ENCODE measurements around the gene VPS13D. TPM values are rescaled to one million over a fixed set of nuclear protein-coding genes. Genes with fewer than 3 reads are reported as not detected.

VPS13D gene
- total RNA-seq, 1 experiment from 2014 or later, result 33.1 TPM

DNA sequence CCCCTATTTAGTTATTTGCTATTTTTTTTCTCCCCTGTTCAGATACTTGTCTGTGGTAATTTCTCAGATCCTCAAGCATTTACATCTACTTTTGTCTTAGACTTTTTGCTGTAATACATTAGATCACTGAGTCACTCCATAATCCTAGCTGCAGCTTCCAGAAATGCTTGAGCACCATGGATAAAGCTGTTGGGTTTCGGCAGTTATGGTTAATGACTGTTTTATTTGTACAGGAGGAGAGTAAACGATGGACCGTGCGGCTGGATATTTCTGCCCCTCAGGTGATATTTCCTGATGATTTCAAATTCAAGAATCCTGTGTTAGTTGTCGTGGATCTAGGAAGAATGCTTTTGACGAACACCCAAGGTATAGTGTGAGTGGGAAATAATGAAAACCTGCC lies 42.9 kb downstream of the VPS13D start:
- intact Hi-C loops (cut with micrococcal nuclease; ENCODE audit: unreplicated experiment) (no loop called here), in situ Hi-C loops (cut with HindIII; ENCODE audit: low pct_unique_long_range_greater_than_20kb, low sequenced_read_pairs) (no loop called here)
- POLR2A ChIA-PET, result interaction anchor here (0.7 kb wide), 2 partner anchors 124 to 505 kb away, joined by 8 to 9 read pairs; no protein-coding TSS in a partner anchor
- Histone ChIP-seq H3K9me3 (ENCODE audit: control insufficient read depth, insufficient read depth, low read depth, low read length) (no peaks in the 10 kb centered on the region), H3K36me3 (ENCODE audit: control insufficient read depth, insufficient read depth, low read length) (peaks cover 14% of the 10 kb centered on the region), H3K4me1 (ENCODE audit: control insufficient read depth, insufficient read depth, low read length) (peaks cover 9% of the 10 kb centered on the region), H3K27ac (ENCODE audit: low read length) (peak overlapping the region; percentile 35; the same call in 1 of the 2 replicates), H3K4me3 (ENCODE audit: low read depth in 2 of 2, low read length in 2 of 2) (no peak overlapping the region), H3K27me3 (ENCODE audit: control insufficient read depth, insufficient read depth, low read length) (no peaks in the 10 kb centered on the region)
- CTCF ChIA-PET, result interaction anchor here (0.6 to 1.0 kb wide), 5 partner anchors 56 to 522 kb away, joined by 3 to 7 read pairs (median 3); no protein-coding TSS in a partner anchor
- no peak for TF ChIP-seq SIN3A (IDR thresholded peaks at IDR 0.05; ENCODE audit: borderline replicate concordance, insufficient read depth, low read depth, low read length)
- TF ChIP-seq, protein P1, sequence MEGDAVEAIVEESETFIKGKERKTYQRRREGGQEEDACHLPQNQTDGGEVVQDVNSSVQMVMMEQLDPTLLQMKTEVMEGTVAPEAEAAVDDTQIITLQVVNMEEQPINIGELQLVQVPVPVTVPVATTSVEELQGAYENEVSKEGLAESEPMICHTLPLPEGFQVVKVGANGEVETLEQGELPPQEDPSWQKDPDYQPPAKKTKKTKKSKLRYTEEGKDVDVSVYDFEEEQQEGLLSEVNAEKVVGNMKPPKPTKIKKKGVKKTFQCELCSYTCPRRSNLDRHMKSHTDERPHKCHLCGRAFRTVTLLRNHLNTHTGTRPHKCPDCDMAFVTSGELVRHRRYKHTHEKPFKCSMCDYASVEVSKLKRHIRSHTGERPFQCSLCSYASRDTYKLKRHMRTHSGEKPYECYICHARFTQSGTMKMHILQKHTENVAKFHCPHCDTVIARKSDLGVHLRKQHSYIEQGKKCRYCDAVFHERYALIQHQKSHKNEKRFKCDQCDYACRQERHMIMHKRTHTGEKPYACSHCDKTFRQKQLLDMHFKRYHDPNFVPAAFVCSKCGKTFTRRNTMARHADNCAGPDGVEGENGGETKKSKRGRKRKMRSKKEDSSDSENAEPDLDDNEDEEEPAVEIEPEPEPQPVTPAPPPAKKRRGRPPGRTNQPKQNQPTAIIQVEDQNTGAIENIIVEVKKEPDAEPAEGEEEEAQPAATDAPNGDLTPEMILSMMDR (IDR thresholded peaks at IDR 0.05), result no peak
- TF ChIP-seq POLR2AphosphoS5 (IDR thresholded peaks at IDR 0.05; ENCODE audit: low read depth, low read length), result no peak
- TF ChIP-seq, protein P2, sequence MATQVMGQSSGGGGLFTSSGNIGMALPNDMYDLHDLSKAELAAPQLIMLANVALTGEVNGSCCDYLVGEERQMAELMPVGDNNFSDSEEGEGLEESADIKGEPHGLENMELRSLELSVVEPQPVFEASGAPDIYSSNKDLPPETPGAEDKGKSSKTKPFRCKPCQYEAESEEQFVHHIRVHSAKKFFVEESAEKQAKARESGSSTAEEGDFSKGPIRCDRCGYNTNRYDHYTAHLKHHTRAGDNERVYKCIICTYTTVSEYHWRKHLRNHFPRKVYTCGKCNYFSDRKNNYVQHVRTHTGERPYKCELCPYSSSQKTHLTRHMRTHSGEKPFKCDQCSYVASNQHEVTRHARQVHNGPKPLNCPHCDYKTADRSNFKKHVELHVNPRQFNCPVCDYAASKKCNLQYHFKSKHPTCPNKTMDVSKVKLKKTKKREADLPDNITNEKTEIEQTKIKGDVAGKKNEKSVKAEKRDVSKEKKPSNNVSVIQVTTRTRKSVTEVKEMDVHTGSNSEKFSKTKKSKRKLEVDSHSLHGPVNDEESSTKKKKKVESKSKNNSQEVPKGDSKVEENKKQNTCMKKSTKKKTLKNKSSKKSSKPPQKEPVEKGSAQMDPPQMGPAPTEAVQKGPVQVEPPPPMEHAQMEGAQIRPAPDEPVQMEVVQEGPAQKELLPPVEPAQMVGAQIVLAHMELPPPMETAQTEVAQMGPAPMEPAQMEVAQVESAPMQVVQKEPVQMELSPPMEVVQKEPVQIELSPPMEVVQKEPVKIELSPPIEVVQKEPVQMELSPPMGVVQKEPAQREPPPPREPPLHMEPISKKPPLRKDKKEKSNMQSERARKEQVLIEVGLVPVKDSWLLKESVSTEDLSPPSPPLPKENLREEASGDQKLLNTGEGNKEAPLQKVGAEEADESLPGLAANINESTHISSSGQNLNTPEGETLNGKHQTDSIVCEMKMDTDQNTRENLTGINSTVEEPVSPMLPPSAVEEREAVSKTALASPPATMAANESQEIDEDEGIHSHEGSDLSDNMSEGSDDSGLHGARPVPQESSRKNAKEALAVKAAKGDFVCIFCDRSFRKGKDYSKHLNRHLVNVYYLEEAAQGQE (IDR thresholded peaks at IDR 0.05; ENCODE audit: insufficient read depth in 1 of 2, low read depth in 2 of 2, low read length in 1 of 2), result no peak
- no peak for TF ChIP-seq TCF7L2 (IDR thresholded peaks at IDR 0.05; ENCODE audit: low read depth, low read length)
- peak; percentile 35; the same call in 1 of the 2 replicates for ATAC-seq
- no peak for DNase-seq (ENCODE audit: low read depth, low spot score)
- no TSS peak for BruUV-seq (replicated peaks)

DNA sequence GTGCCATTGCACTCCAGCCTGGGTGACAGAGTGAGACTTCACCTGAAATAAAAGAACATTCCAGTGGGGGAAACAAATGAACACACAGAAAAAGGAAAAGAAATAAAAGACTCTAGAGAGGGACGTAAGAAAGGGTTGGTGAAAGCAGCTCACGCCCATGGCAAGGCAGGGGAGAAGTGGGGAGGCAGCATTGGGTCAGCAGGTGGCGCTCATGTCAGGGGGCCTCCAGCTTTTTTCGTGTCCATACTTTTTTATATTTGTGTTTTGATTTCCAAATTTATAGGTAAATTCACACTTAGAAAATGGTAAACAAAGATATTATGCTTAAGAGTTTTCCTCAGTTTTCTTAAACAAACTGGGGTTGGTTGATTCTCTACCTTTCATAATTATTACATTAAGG lies 45.5 kb downstream of the VPS13D start:
- Histone ChIP-seq H3K27me3 (ENCODE audit: control insufficient read depth, insufficient read depth, low read length) (no peaks in the 10 kb centered on the region), H3K4me3 (ENCODE audit: low read depth in 2 of 2, low read length in 2 of 2) (no peak overlapping the region), H3K27ac (ENCODE audit: low read length) (no peak overlapping the region), H3K36me3 (ENCODE audit: control insufficient read depth, insufficient read depth, low read length) (peaks cover 18% of the 10 kb centered on the region), H3K9me3 (ENCODE audit: control insufficient read depth, insufficient read depth, low read depth, low read length) (no peaks in the 10 kb centered on the region), H3K4me1 (ENCODE audit: control insufficient read depth, insufficient read depth, low read length) (peaks cover 9% of the 10 kb centered on the region)
- TF ChIP-seq POLR2AphosphoS5 (IDR thresholded peaks at IDR 0.05; ENCODE audit: low read depth, low read length) (no peak), SIN3A (IDR thresholded peaks at IDR 0.05; ENCODE audit: borderline replicate concordance, insufficient read depth, low read depth, low read length) (no peak), TCF7L2 (IDR thresholded peaks at IDR 0.05; ENCODE audit: low read depth, low read length) (no peak)
- TF ChIP-seq, protein P2 (IDR thresholded peaks at IDR 0.05; ENCODE audit: insufficient read depth in 1 of 2, low read depth in 2 of 2, low read length in 1 of 2), result no peak
- TF ChIP-seq, protein P1 (IDR thresholded peaks at IDR 0.05), result peak; percentile 89
- in situ Hi-C loops (cut with HindIII; ENCODE audit: low pct_unique_long_range_greater_than_20kb, low sequenced_read_pairs) (no loop called here), intact Hi-C loops (cut with micrococcal nuclease; ENCODE audit: unreplicated experiment) (loop anchor here (5.0 kb wide), 1 partner anchor 382 kb away; no protein-coding TSS in a partner anchor)
- BruUV-seq (replicated peaks), result no TSS peak
- ATAC-seq, result peak; percentile 62; the same call in 1 of the 2 replicates
- ChIA-PET POLR2A (no interaction called here), CTCF (interaction anchor here (0.8 to 1.0 kb wide), 3 partner anchors 42 to 376 kb away, joined by 3 to 8 read pairs (median 6); no protein-coding TSS in a partner anchor)
- no peak for DNase-seq (ENCODE audit: low read depth, low spot score)

Measured in Panc1 (cell line).